SU-DHL-6 (cell line): ENCODE data around the gene CDC42EP1.
"Not testable (repeated sequence)": the region's sequence is repeated elsewhere in the genome, so short reads cannot be mapped to it uniquely, and the experiment has no call there.

Source experiments
- H2AFZ ChIP-seq: fragments of 200-600 bp; sonication (generic); 2 replicates; pipeline ENCODE4 v1.6.1; 2014; ENCODE audit warnings: low read depth, mild to moderate bottlenecking, moderate library complexity, mixed read lengths, antibody characterized with exemption, low read length; ENCODE audit not compliant: severe bottlenecking
- H3F3A ChIP-seq: fragments of 200-600 bp; shearing (Covaris generic); 2 replicates; pipeline ENCODE4 v1.6.0; 2016; ENCODE audit warnings: antibody characterized with exemption, mild to moderate bottlenecking; ENCODE audit not compliant: insufficient read depth
- H3K27ac ChIP-seq: fragments of 200-600 bp; sonication (generic); 2 replicates; pipeline ENCODE4 v1.5.1; 2016; ENCODE audit warnings: low read depth, mild to moderate bottlenecking, low read length, moderate library complexity, mixed read lengths
- H3K27me3 ChIP-seq: fragments of 200-600 bp; sonication (generic), shearing (Covaris generic); 2 replicates; pipeline ENCODE4 v1.6.0; 2014; ENCODE audit warnings: mild to moderate bottlenecking, low read length
- H3K36me3 ChIP-seq: fragments of 200-600 bp; sonication (generic); 2 replicates; pipeline ENCODE4 v1.6.1; 2014; ENCODE audit warnings: mild to moderate bottlenecking, low read length, mixed read lengths
- H3K4me2 ChIP-seq: fragments of 300-600, 200-600 bp; shearing (Covaris generic), sonication (generic); 2 replicates; pipeline ENCODE4 v1.6.0; 2014; ENCODE audit warnings: low read length, low read depth, mild to moderate bottlenecking; ENCODE audit not compliant: poor library complexity, severe bottlenecking
- H3K4me3 ChIP-seq: fragments of 200-600 bp; sonication (generic); 2 replicates; pipeline ENCODE4 v1.5.1; 2014; ENCODE audit warnings: antibody characterized with exemption, low read length, mild to moderate bottlenecking, mixed read lengths; ENCODE audit not compliant: insufficient read depth, poor library complexity, severe bottlenecking
- H3K79me2 ChIP-seq: fragments of 200-600 bp; sonication (generic); 2 replicates; pipeline ENCODE4 v1.6.1; 2014; ENCODE audit warnings: mild to moderate bottlenecking, low read length, moderate library complexity; ENCODE audit not compliant: insufficient read depth
- H3K9ac ChIP-seq: fragments of 200-600 bp; sonication (generic); 2 replicates; pipeline ENCODE4 v1.7.0; 2014; ENCODE audit warnings: mild to moderate bottlenecking, low read length
- H3K9me2 ChIP-seq: fragments of 200-600 bp; sonication (generic); replicated peaks from 2 replicates; pipeline ENCODE4 v1.6.1; 2014; ENCODE audit warnings: low read length; ENCODE audit not compliant: insufficient read depth
- H3K9me3 ChIP-seq: fragments of 200-600 bp; sonication (generic); 2 replicates; pipeline ENCODE4 v1.6.1; 2014; ENCODE audit warnings: low read length, mixed read lengths; ENCODE audit not compliant: insufficient read depth
- H4K20me1 ChIP-seq: fragments of 200-600 bp; sonication (generic); 2 replicates; pipeline ENCODE4 v1.6.1; 2014; ENCODE audit warnings: low read depth, mild to moderate bottlenecking, antibody characterized with exemption, low read length, moderate library complexity, mixed read lengths
- CTCF ChIP-seq: fragments of 200-600 bp; sonication (generic); IDR thresholded peaks from one replicate; pipeline ENCODE4 v1.5.1; 2017; ENCODE audit warnings: antibody characterized with exemption, mild to moderate bottlenecking, low read length, moderate library complexity; ENCODE audit not compliant: insufficient read depth, poor library complexity, severe bottlenecking
- EZH2phosphoT487 ChIP-seq: fragments of 200-600 bp; sonication (generic), shearing (Covaris generic); conservative IDR thresholded peaks from 2 replicates; pipeline ENCODE4 v1.6.1; 2018; ENCODE audit warnings: mild to moderate bottlenecking, antibody characterized with exemption, low read length, moderate library complexity, mixed read lengths

CDC42EP1 gene

GRCh38 chr22:37535159-37535558, 25.1 kb upstream of the CDC42EP1 start:
- H3K9ac ChIP-seq = no peak overlapping the region
- H3K4me3 ChIP-seq = no peak overlapping the region
- no peak overlapping the region for H3K4me2 ChIP-seq
- H3K27me3 ChIP-seq = no peaks in the 10 kb centered on the region
- TF ChIP-seq EZH2phosphoT487 (no peak), CTCF (no peak)
- no peaks in the 10 kb centered on the region for H3F3A ChIP-seq
- H3K36me3 ChIP-seq = no peaks in the 10 kb centered on the region
- H3K9me3 ChIP-seq = no peaks in the 10 kb centered on the region
- no peaks in the 10 kb centered on the region for H3K79me2 ChIP-seq
- no peaks in the 10 kb centered on the region for H3K9me2 ChIP-seq
- no peak overlapping the region for H3K27ac ChIP-seq
- no peaks in the 10 kb centered on the region for H4K20me1 ChIP-seq
- H2AFZ ChIP-seq = no peak overlapping the region

- H3F3A ChIP-seq = no peaks in the 10 kb centered on the region
- no peak overlapping the region for H3K4me2 ChIP-seq
- H3K9ac ChIP-seq = no peak overlapping the region
These were observed 21.5 kb upstream of the CDC42EP1 start for GRCh38 chr22:37538590-37539357.

GRCh38 chr22:37539790-37540189, 20.5 kb upstream of the CDC42EP1 start:
- H3K79me2 ChIP-seq, H3K27ac ChIP-seq, H3K4me2 ChIP-seq, H3K9me2 ChIP-seq, H3K9ac ChIP-seq, H4K20me1 ChIP-seq, H2AFZ ChIP-seq, H3K4me3 ChIP-seq, H3K36me3 ChIP-seq, H3K27me3 ChIP-seq, H3K9me3 ChIP-seq, H3F3A ChIP-seq: not testable (repeated sequence)

More at GRCh38 chr22:37538590-37539357, 21.5 kb upstream of the CDC42EP1 start:
- TF ChIP-seq EZH2phosphoT487 = no peak
- TF ChIP-seq CTCF = peak; percentile 92
- no peaks in the 10 kb centered on the region for H3K36me3 ChIP-seq
- no peaks in the 10 kb centered on the region for H3K79me2 ChIP-seq
- H3K9me3 ChIP-seq = no peaks in the 10 kb centered on the region
- H3K9me2 ChIP-seq = no peaks in the 10 kb centered on the region
- H2AFZ ChIP-seq = no peak overlapping the region
- no peak overlapping the region for H3K27ac ChIP-seq
- no peaks in the 10 kb centered on the region for H4K20me1 ChIP-seq
- no peak overlapping the region for H3K4me3 ChIP-seq
- no peaks in the 10 kb centered on the region for H3K27me3 ChIP-seq

GRCh38 chr22:37542416-37542815, 17.9 kb upstream of the CDC42EP1 start:
- not testable (repeated sequence) for H3K9me2 ChIP-seq, H2AFZ ChIP-seq, H4K20me1 ChIP-seq, H3K27me3 ChIP-seq, H3K4me3 ChIP-seq, H3K9ac ChIP-seq, H3K4me2 ChIP-seq, H3F3A ChIP-seq, H3K27ac ChIP-seq, H3K9me3 ChIP-seq, H3K36me3 ChIP-seq, H3K79me2 ChIP-seq
